Measurements from ENCODE around the gene NUDT2.
"Not testable (repeated sequence)": the region's sequence is repeated elsewhere in the genome, so short reads cannot be mapped to it uniquely, and the experiment has no call there.

Gene NUDT2

DNA sequence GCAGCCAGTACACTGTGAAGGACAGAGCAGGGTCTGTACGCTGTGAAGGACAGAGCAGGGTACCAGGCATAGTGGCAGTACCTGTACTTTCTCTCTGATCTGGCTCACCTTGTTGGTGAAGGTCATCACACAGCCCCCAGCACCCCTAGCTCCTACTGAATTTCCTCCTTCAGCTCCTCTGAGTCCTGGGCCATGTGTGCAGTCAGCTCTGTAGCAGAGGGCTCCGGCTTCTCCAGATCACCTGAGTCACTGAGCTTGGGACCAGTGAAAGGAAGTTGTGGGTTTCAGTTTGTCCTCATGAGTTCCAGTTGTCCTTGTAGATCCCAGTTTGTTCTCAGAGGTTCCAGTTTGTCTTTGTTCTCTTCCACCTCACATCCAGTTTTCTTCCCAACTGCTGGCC lies 5.5 kb downstream of the NUDT2 start:
- in situ Hi-C loops (cut with HindIII; ENCODE audit: low sequenced_read_pairs), result no loop called here

DNA sequence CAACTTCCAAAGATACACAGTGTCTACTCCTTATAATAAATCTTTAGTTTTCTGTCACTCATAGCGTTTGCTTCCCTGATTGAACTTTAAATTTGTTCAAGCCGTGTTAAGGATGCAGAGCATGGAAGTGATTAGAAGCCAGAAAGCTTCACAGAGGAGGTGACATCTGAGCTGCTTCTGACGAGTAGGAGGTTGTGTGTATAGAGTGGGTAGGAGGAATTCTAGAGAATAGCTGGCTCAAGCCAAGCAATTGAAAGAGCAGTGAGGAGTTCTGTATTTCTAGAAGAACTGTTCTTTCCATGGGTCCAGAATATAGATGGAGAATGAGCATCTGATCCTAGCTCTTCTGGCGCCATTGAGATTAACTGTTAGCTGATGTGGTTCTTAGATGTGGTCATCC lies 6.0 kb downstream of the NUDT2 start:
- in situ Hi-C loops (cut with HindIII; ENCODE audit: low sequenced_read_pairs), result no loop called here

DNA sequence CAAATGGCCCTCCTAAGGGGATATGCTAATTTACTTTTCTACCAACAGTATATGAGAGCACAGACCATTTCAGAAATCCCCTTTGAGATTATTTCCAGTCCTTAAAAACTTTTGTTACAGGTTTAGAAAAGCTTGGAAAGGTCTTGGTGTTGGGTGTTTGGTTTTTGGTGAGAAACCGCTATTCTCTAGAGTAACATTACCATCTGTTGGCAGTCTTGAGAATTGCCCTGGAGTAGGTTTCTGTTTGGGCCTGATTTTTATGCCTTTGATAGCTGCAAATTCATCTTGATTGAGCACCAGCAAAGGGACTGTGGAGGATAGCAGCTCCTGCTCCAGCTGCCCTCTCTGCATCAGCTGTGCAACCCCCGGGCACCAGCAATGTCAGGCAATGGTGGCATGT lies 8.0 kb downstream of the NUDT2 start:
- in situ Hi-C loops (cut with HindIII; ENCODE audit: low sequenced_read_pairs), result no loop called here

DNA sequence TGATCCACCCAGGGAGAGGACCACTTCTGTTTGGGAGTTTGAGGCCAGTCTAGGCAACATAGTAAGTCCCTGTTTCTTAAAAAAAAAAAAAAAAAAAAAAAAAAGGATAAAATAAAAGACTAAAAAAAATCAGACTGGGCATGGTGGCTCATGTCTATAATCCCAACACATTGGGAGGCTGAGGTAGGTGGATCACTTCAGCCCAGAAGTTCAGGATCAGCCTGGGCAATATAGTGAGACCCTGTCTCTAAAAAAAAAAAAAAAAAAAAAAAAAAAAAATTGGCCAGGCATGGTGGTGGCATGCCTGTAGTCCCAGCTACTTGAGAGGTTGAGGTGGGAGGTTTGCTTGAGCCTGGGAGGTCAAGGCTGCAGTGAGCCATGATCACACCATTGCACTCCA lies 8.7 kb downstream of the NUDT2 start:
- in situ Hi-C loops (cut with HindIII; ENCODE audit: low sequenced_read_pairs), result not testable (repeated sequence)

DNA sequence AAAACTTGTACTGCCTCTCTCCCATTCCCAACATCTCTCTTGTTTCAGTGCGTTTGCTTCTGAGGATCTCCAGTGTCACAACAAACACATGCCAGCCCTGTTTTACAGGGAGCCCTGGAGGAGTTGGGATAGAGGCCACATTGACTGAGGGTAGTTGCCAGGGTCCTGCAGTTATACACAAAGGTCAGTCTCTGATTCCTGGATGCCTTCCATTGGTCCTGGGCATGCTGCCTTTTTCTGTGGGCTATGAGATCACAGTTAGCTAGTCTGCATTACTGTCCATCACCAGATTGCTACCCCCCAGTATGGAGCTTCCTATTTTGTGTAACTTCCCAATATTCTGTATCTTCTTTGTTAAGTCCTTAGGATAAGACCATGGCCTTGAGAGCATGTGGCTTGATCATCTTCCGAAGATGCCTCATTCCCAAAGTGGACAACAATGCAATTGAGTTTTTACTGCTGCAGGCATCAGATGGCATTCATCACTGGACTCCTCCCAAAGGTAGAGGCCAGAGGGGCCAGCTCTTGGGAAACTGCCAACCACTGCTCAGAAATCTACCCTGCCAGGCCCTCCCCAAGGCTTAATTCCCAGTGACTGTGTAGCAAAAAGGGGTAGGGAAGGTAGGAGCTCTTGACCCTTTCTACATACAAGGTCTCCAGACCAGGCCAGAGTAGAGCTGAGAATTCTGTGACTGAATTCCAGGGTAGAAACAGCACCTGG lies 9.5 kb downstream of the NUDT2 start:
- in situ Hi-C loops (cut with HindIII; ENCODE audit: low sequenced_read_pairs), result no loop called here

DNA sequence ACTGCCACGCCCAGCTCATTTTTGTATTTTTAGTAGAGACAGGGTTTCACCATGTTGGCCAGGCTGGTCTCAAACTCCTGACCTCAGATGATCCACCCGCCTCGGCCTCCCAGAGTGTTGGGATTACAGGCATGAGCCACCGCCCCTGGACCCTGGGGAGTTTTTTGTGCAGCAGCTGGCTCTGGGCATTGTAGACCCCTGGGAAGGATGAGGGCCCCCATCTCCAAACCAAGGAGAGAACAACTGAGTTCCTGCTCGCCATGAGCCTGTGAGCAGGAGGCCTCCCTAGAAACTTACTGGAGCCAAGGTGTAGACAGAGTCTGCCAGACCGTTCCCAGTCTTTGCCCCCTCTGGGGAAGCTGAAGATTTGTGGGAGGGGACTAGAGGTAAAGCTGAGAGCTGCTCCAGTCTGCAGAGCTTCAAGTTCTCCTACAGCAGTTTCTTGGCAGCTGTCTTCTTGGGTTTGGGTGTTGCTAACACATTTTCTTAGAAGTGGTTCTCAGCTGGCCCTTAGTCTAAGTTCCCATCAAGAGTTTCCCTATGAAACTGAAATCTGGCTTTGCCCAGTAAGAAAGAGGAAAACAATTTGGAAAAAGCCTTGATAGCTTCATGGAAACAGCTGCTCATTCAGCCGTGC lies 12.4 kb downstream of the NUDT2 start:
- in situ Hi-C loops (cut with HindIII; ENCODE audit: low sequenced_read_pairs), result no loop called here

DNA sequence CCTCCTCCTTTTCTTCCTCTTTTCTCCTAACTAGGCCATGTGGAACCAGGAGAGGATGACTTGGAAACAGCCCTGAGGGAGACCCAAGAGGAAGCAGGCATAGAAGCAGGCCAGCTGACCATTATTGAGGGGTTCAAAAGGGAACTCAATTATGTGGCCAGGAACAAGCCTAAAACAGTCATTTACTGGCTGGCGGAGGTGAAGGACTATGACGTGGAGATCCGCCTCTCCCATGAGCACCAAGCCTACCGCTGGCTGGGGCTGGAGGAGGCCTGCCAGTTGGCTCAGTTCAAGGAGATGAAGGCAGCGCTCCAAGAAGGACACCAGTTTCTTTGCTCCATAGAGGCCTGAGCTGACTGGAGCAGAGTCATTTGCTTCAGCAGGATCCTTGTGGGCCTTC lies 13.7 kb downstream of the NUDT2 start:
- in situ Hi-C loops (cut with HindIII; ENCODE audit: low sequenced_read_pairs), result no loop called here

DNA sequence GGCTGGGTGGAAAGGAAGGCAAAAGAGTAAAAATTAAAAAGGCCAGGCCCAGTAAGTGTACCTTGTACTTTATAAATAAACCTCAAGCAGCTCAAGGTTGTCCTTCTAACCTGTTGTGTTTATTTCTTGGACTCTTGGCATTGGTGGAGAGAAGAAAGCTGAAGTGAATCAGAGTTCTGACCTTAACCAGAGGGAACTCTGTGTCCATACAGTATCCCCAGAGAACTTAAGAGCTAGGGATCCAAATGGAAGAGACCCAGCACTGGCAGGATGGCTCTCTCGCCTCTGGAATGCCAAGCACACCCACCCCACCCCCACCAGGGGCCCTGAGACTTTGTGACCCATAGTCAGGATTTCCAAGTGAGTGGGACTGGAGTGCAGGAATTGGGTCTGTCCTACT lies 14.2 kb downstream of the NUDT2 start:
- in situ Hi-C loops (cut with HindIII; ENCODE audit: low sequenced_read_pairs), result no loop called here

DNA sequence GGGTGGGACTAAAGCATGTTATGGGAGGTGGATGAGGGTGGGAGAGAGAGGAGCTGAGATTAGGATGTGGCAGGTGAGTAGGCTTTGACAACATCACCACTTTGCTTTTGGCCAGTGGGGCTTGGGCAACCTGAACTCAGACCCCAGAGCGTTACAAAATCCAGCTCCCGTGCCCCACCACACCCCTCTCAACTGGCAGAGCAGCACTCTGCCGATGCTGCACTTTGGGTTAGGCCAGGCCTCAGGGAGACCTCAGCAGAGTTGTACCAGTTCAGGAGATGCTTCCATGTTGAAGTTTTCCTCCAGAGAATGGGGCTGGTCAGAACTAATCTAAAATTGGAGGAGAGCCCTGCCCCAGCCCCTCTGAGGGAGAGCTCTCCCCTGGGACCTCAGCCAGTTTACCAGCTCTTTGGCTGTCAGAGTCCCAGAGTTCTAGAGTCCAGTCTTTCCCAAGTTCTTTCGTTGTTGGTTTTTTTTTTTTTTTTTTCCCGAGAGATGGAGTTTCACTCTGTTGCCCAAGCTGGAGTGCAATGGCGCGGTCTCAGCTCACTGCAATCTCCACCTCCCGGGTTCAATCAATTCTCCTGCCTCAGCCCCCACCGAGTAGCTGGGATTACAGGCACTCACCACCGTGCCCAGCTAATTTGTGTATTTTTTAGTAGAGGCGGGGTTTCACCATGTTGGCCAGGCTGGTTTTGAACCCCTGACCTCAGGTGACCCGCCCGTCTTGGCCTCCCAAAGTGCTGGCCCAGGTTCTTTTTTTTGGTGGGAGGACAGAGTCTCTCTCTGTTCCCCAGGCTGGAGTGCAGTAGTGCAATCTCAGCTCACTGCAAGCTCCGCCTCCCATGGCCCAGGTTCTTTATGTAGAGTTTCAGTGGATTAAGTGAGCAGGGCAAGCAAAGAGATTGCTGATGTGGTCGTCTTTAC lies 17.8 kb downstream of the NUDT2 start:
- in situ Hi-C loops (cut with HindIII; ENCODE audit: low sequenced_read_pairs), result no loop called here

DNA sequence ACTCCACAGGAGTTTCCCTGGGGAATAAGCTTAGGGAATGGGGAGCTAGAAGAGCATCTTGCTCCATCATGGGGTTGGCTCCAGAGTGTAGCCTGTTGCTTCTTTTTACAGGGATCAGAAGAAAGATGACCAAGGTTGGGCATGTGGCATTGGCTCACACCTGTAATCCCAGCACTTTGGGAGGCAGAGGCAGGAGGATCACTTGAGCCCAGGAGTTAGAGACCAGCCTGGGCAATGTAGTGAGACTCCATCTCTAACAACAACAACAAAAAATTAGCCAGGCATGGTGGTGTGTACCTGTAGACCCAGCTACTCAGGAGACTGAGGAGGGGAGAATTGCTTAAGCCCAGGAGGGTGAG lies 18.4 kb downstream of the NUDT2 start:
- in situ Hi-C loops (cut with HindIII; ENCODE audit: low sequenced_read_pairs), result no loop called here

DNA sequence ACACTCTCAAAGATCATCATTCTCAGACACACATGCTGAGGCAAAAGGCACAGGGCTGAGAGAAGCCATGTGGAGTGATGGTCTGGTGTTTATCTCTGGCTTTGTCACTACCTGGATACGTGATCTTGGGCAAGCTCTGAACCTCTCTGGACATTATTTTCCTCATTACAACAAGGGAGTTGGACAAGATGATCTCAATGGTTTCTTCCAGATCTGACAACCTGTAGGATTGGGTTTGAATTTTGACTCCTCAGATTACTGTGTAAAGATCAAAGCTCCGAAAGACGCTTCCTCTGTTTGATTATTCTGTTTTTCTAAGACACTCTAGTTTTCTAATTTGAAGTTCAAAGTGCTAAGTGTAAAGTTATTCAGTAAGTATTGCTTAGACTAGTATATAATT lies 20.0 kb downstream of the NUDT2 start:
- in situ Hi-C loops (cut with HindIII; ENCODE audit: low sequenced_read_pairs), result no loop called here

DNA sequence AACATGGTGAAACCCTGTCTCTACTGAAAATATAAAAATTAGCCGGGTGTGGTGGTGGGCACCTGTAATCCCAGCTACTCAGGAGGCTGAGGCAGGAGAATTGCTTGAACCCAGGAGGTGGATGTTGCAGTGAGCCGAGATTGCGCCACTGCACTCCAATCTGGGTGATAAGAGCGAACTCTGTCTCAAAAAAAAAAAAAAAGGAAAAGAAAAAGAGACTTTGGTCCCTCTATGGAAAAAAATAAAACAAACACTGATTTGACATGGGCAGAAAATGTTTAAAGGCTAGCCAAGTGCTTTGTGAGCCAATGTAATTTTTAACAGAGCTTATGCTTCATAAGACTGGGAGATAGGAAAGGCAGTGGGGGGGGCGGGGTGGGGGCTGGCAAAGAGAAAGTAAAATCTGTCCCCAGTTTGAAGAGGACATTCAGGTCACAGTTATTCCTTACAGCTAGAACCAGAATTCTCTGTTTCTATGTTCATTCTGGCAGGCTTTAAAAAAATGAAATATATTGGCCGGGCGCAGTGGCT lies 22.8 kb downstream of the NUDT2 start:
- in situ Hi-C loops (cut with HindIII; ENCODE audit: low sequenced_read_pairs), result not testable (repeated sequence)

DNA sequence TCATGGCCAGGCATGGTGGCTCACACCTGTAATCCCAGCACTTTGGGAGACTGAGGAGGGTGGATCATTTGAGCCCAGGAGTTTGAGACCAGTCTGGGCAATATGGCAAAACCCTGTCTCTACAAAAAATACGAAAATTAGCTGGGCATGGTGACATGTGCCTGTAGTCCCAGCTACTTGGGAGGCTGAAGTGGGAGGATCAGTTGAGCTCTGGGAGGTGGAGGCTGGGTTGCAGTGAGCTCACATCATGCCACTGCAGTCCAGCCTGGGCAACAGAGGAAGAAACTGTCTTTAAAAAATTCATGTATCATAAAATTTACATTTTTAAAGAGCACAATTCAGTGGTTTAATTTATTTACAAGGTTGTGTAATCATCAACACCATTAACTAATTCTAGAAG lies 23.6 kb downstream of the NUDT2 start:
- in situ Hi-C loops (cut with HindIII; ENCODE audit: low sequenced_read_pairs), result not testable (repeated sequence)

DNA sequence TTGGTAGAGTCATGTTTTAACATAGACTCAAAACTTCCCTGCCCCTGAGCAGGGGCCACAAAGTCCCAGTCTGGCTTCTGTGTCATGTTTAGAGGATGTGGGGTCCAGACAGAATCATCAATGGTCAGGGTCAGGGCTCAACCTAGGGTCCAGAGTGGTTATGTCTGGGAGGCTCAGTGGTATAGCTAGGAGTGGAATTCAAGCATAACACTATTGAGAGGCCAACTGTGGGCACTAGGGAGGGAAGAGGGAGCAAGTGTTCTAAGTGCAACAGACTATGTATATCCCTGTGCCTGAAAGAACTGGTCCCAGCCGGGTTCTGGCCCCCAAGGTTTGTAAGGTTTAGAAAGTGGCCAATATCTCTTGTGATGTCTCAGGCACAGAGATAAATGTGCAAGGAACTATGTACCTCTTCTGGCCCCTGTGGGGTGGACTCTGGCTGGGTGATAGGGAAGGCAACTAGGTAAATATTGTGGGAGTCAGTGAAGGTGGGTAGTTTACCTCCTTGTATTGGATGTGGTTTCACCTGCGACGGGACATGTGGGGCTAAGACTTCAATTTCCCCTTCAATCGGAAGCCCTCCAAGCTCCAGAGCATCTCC lies 33.3 kb downstream of the NUDT2 start:
- in situ Hi-C loops (cut with HindIII; ENCODE audit: low sequenced_read_pairs), result loop anchor here (5.0 kb wide), 1 partner anchor 75 kb away; no protein-coding TSS in a partner anchor

DNA sequence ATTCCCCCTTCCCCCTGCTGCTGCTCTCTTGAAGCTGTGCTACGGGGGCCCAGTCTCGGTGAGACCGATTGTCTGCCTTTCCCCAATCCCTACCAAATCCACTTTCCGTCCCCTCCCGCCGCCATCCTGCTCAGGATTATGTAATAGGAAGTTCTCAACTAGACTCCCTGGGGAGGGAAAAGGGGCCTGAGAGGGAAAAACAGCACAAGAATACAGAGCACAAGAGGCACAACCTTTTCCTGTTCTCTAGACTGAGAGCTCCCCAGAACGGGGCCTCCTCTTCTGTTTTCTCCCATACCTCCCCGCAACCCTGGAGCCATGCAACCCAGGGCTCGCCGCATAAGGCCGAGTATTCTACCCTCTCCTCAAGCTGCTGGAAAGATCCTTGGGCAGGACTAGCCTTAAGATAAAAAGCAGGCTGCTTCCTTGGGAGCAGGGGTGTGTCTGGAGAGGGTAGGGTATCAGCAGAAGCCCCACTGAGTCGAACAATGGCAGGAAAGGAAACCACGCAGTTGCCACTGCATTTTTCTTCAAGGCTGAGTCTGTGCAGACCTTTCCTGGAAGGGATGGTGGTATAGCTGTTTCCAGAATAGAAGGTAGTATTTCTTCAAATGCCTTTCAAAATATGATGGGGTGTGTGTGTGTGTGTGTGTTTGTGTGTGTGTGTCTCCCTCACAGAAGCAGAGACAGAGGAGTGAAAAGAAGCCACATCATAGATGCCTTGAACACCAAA lies 34.4 kb downstream of the NUDT2 start:
- in situ Hi-C loops (cut with HindIII; ENCODE audit: low sequenced_read_pairs), result loop anchor here (5.0 kb wide), 1 partner anchor 76 kb away; no protein-coding TSS in a partner anchor

DNA sequence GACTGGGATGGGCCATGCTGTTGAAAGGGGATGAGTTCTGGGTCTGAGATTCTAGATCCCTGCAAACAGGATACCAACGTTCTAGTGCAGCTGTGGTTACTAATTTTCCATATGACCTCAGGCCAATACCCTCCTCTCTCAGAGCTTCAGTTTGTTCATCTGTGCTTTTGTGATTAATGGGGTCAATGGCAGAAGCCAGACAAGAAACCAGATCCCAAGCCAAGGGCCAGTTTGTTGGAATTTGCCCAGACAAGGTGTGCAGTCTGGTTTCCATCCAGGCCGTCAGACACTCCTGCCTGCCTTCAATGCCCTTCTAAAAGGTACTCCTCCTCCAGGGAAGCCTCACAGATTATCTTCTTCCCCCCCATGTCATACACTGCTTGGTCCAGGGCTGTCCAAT lies 35.9 kb downstream of the NUDT2 start:
- in situ Hi-C loops (cut with HindIII; ENCODE audit: low sequenced_read_pairs), result no loop called here

DNA sequence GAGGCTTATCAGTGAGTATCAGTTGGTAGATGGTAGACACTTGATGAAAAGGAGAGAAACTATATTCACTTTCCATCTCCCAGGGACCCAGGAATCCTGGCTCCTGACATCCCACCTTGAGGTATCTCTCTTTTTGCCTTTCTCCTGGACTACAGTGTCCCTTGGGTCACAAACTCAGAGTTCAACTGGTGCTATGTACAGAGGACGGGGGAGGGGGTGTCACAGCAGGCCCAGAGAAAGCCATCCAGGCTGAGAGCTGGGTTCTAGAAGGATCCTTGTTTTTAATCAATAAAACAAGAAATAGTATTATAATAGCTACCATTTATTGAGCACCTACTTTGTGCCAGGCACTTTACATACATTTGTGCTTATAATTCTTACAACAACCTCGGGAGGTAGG lies 37.0 kb downstream of the NUDT2 start:
- in situ Hi-C loops (cut with HindIII; ENCODE audit: low sequenced_read_pairs), result no loop called here

DNA sequence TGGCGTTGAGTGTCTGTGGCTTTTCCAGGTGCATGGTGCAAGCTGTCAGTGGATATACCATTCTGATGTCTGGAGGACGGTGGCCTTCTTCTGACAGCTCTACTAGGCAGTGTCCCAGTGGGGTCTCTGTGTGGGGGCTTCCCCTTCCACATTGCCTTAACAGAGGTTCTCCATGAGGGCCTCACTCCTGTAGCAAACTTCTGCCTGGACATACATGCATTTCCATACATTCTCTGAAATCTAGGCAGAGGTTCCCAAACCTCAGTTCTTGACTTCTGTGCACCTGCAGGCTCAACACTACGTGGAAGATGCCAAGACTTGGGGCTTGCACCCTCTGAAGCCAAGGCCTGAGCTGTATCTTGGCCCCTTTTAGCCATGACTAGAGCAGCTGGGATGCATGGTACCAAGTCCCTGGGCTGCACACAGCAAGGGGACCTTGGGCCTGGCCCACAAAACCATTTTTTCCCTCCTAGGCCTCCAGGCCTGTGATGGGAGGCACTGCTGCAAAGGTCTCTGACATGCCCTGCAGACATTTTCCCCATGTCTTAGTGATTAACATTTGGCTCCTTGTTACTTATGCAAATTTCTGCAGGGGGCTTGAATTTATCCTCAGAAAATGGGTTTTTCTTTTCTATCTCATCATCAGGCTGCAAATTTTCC lies 38.5 kb downstream of the NUDT2 start:
- in situ Hi-C loops (cut with HindIII; ENCODE audit: low sequenced_read_pairs), result not testable (repeated sequence)

DNA sequence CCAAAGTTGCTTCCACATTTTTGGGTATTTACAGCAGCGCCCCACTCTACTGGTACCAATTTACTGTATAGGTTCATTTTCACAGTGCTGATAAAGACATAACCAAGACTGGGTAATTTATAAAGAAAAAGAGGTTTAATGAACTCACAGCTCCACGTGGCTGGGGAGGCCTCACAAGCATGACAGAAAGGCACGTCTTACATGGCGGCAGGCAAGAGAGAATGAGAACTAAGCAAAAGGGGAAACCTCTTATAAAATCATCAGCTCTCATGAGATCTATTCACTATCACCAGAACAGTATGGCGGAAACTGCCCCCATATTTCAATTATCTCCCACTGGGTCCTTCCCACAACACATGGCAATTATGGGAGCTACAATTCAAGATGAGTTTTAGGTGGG lies 39.4 kb downstream of the NUDT2 start:
- in situ Hi-C loops (cut with HindIII; ENCODE audit: low sequenced_read_pairs), result not testable (repeated sequence)

DNA sequence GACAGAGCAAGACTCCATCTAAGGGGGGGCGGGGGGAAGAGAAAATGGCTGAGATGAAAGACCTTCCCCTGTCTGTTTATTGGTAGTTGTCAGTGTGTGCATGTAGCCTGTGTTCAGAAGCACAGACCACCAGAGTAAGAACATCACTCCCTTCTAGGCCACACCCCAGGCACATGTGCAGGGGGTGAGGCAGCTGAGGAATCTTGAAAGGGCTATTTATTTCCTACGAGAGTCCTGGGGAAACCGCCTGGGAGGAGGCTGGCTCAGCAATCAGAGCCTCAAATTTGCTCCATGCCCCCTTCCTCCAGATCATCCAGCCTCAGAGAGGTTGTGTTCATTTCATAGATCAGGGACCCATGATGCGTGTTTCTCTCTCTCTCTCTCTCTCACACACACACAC lies 40.3 kb downstream of the NUDT2 start:
- in situ Hi-C loops (cut with HindIII; ENCODE audit: low sequenced_read_pairs), result no loop called here

All from endothelial cell of hepatic sinusoid (primary cell).